GM23338 (cell line): ENCODE measurements around the gene IPCEF1. TPM values are rescaled to one million over a fixed set of nuclear protein-coding genes. Genes with fewer than 3 reads are reported as not detected.

Source experiments
- ATAC-seq: fragments of 200-7000 bp; cut with Tn5 transposase; 3 replicates; pipeline ENCODE4 v1.9.1; 2020
- DNase-seq: peaks from one replicate; pipeline ENCODE4 v3.0.0-alpha.2; 2015; ENCODE audit warnings: low spot score
- H2AFZ ChIP-seq: fragments of 200-600 bp; sonication (generic); 2 replicates; pipeline ENCODE4 v1.8.0; 2016; ENCODE audit warnings: antibody characterized with exemption, mild to moderate bottlenecking, moderate library complexity
- H3F3A ChIP-seq: fragments of 200-600 bp; sonication (generic); replicated peaks from 2 replicates; pipeline ENCODE4 v1.8.0; 2017; ENCODE audit warnings: antibody characterized with exemption, mixed run types, low read depth
- H3K27ac ChIP-seq: fragments of 200-600 bp; sonication (generic); 2 replicates; pipeline ENCODE4 v1.6.1; 2016; ENCODE audit warnings: low read depth
- H3K27me3 ChIP-seq: fragments of 200-600 bp; sonication (generic); 2 replicates; pipeline ENCODE4 v1.8.0; 2016; ENCODE audit warnings: mild to moderate bottlenecking, mixed run types, moderate library complexity; ENCODE audit not compliant: insufficient read depth
- H3K36me3 ChIP-seq: fragments of 200-600 bp; sonication (generic); 2 replicates; pipeline ENCODE4 v1.8.0; 2016; ENCODE audit warnings: mild to moderate bottlenecking; ENCODE audit not compliant: insufficient read depth
- H3K4me1 ChIP-seq: fragments of 200-600 bp; sonication (generic); 2 replicates; pipeline ENCODE4 v1.8.0; 2016; ENCODE audit warnings: mild to moderate bottlenecking, moderate library complexity; ENCODE audit not compliant: insufficient read depth
- H3K4me2 ChIP-seq: fragments of 200-600 bp; sonication (generic); 2 replicates; pipeline ENCODE4 v1.7.1; 2017; ENCODE audit warnings: mixed run types
- H3K4me3 ChIP-seq: fragments of 200-600 bp; sonication (generic); 2 replicates; pipeline ENCODE4 v1.6.1; 2016; ENCODE audit warnings: mixed run types
- H3K79me2 ChIP-seq: fragments of 200-600 bp; sonication (generic); replicated peaks from 2 replicates; pipeline ENCODE4 v1.8.0; 2017; ENCODE audit warnings: mild to moderate bottlenecking; ENCODE audit not compliant: insufficient read depth
- H3K9me2 ChIP-seq: fragments of 200-600 bp; sonication (generic); 2 replicates; pipeline ENCODE4 v1.8.0; 2017; ENCODE audit not compliant: insufficient read depth
- H4K20me1 ChIP-seq: fragments of 200-600 bp; sonication (generic); replicated peaks from 2 replicates; pipeline ENCODE4 v1.8.0; 2017; ENCODE audit warnings: mild to moderate bottlenecking; ENCODE audit not compliant: insufficient read depth
- H3K27ac Mint-ChIP-seq: 2 replicates; pipeline ENCODE4 v1.8.0; 2020; ENCODE audit warnings: inconsistent platforms, mild to moderate bottlenecking, moderate library complexity, mixed read lengths
- H3K27me3 Mint-ChIP-seq: 3 replicates; pipeline ENCODE4 v1.8.0; 2022; ENCODE audit warnings: low read depth, mild to moderate bottlenecking, moderate library complexity, mixed read lengths, inconsistent platforms; ENCODE audit not compliant: insufficient read depth, poor library complexity
- H3K36me3 Mint-ChIP-seq: 3 replicates; pipeline ENCODE4 v1.8.0; 2021; ENCODE audit warnings: low read depth, mild to moderate bottlenecking, inconsistent platforms, moderate library complexity, mixed read lengths
- H3K4me1 Mint-ChIP-seq: 3 replicates; pipeline ENCODE4 v1.8.0; 2020; ENCODE audit warnings: mild to moderate bottlenecking, inconsistent platforms, mixed read lengths
- H3K4me3 Mint-ChIP-seq: 3 replicates; pipeline ENCODE4 v1.8.0; 2021; ENCODE audit warnings: moderate library complexity, mild to moderate bottlenecking, inconsistent platforms, mixed read lengths
- H3K9me3 Mint-ChIP-seq: 3 replicates; pipeline ENCODE4 v1.8.0; 2020; ENCODE audit warnings: moderate library complexity, mild to moderate bottlenecking, inconsistent platforms, mixed read lengths
- CREB1 ChIP-seq: fragments of 250-450 bp; sonication (Bioruptor Pico); IDR thresholded peaks from 2 replicates; pipeline ENCODE4 v1.5.0; 2020; ENCODE audit warnings: low read depth, mild to moderate bottlenecking, moderate library complexity
- ETS1 ChIP-seq: IDR thresholded peaks from 2 replicates; pipeline ENCODE4 v1.6.1; 2016; ENCODE audit warnings: antibody characterized with exemption
- EZH2 ChIP-seq: fragments of 200-600 bp; sonication (generic); IDR thresholded peaks from one replicate; pipeline ENCODE4 v1.8.0; 2017; ENCODE audit warnings: antibody characterized with exemption, mild to moderate bottlenecking, low read depth; ENCODE audit not compliant: unreplicated experiment
- EZH2phosphoT487 ChIP-seq: fragments of 200-600 bp; sonication (generic); IDR thresholded peaks from one replicate; pipeline ENCODE4 v1.8.1; 2018; ENCODE audit warnings: antibody characterized with exemption; ENCODE audit not compliant: unreplicated experiment
- JUNB ChIP-seq: IDR thresholded peaks from one replicate; pipeline ENCODE4 v1.6.1; 2016; ENCODE audit warnings: antibody characterized with exemption; ENCODE audit not compliant: unreplicated experiment
- NANOG ChIP-seq: IDR thresholded peaks from 2 replicates; pipeline ENCODE4 v1.6.1; 2016; ENCODE audit warnings: antibody characterized with exemption, borderline replicate concordance
- POLR2AphosphoS5 ChIP-seq: IDR thresholded peaks from 2 replicates; pipeline ENCODE4 v1.6.1; 2016; ENCODE audit warnings: antibody characterized with exemption, low read depth
- REST ChIP-seq: IDR thresholded peaks from one replicate; pipeline ENCODE4 v1.6.1; 2018; ENCODE audit warnings: antibody characterized with exemption; ENCODE audit not compliant: unreplicated experiment
- STAT1 ChIP-seq: IDR thresholded peaks from one replicate; pipeline ENCODE4 v1.6.1; 2016; ENCODE audit warnings: antibody characterized with exemption; ENCODE audit not compliant: unreplicated experiment
- ZNF331 ChIP-seq: fragments of 250-450 bp; sonication (Bioruptor Pico); IDR thresholded peaks from 2 replicates; pipeline ENCODE4 v1.5.0; 2020; ENCODE audit warnings: low read depth, mild to moderate bottlenecking, moderate library complexity
- polyA plus RNA-seq: library from polyadenylated mRNA; unstranded; fragments of >200 nt; fragmentation: Nextera tagmentation; extraction: Ambion mirVana; gene quantifications from 2 replicates; pipeline ENCODE4 v1.2.1, GENCODE V29; 2016
- total RNA-seq: library from RNA; depleted of rRNA; stranded (reverse); fragments of >200 nt; shearing (Covaris generic); gene quantifications from 2 replicates; pipeline ENCODE4 v1.2.3, GENCODE V29; 2014
- TF ChIP-seq, protein P1 (sequence below): fragments of 250-450 bp; sonication (Bioruptor Pico); IDR thresholded peaks from 2 replicates; pipeline ENCODE4 v1.5.0; 2020; ENCODE audit warnings: mild to moderate bottlenecking, moderate library complexity
- TF ChIP-seq, protein P2 (sequence below), 2 experiments: fragments of 200-600 bp in 1 of 2; sonication (generic) in 1 of 2; conservative IDR thresholded peaks; 2 replicates each; pipeline versions ENCODE4 v1.5.1 to v1.6.1; 2016 to 2017; ENCODE audit warnings: antibody characterized with exemption in 2 of 2, low read depth in 2 of 2, mild to moderate bottlenecking in 2 of 2, moderate library complexity in 1 of 2

IPCEF1 gene
- total and polyA plus RNA-seq, 2 experiments from 2014 or later: 0.15 to 1.8 TPM

- Histone ChIP-seq H3K79me2 (no peaks in the 10 kb centered on the region), H3K4me3 (no peak overlapping the region), H3K4me1 (no peaks in the 10 kb centered on the region), H3K27ac (no peak overlapping the region), H3K9me2 (peaks cover 5% of the 10 kb centered on the region; the same call in 1 of the 2 replicates), H3K27me3 (no peaks in the 10 kb centered on the region), H3K36me3 (no peaks in the 10 kb centered on the region), H2AFZ (no peak overlapping the region), H4K20me1 (no peaks in the 10 kb centered on the region), H3K4me2 (no peak overlapping the region), H3F3A (no peaks in the 10 kb centered on the region)
- no peak overlapping the region for H3K4me3 Mint-ChIP-seq
- no peak overlapping the region for H3K27ac Mint-ChIP-seq
- H3K4me1 Mint-ChIP-seq: peaks cover 7% of the 10 kb centered on the region; the same call in 1 of the 3 replicates
- DNase-seq (no peak), ATAC-seq (no peak)
- H3K36me3 Mint-ChIP-seq: no peaks in the 10 kb centered on the region
- TF ChIP-seq ZNF331: no peak
- TF ChIP-seq CREB1 (CRISPR knock-in tag): no peak
- no peak for TF ChIP-seq JUNB
- TF ChIP-seq, protein P1, sequence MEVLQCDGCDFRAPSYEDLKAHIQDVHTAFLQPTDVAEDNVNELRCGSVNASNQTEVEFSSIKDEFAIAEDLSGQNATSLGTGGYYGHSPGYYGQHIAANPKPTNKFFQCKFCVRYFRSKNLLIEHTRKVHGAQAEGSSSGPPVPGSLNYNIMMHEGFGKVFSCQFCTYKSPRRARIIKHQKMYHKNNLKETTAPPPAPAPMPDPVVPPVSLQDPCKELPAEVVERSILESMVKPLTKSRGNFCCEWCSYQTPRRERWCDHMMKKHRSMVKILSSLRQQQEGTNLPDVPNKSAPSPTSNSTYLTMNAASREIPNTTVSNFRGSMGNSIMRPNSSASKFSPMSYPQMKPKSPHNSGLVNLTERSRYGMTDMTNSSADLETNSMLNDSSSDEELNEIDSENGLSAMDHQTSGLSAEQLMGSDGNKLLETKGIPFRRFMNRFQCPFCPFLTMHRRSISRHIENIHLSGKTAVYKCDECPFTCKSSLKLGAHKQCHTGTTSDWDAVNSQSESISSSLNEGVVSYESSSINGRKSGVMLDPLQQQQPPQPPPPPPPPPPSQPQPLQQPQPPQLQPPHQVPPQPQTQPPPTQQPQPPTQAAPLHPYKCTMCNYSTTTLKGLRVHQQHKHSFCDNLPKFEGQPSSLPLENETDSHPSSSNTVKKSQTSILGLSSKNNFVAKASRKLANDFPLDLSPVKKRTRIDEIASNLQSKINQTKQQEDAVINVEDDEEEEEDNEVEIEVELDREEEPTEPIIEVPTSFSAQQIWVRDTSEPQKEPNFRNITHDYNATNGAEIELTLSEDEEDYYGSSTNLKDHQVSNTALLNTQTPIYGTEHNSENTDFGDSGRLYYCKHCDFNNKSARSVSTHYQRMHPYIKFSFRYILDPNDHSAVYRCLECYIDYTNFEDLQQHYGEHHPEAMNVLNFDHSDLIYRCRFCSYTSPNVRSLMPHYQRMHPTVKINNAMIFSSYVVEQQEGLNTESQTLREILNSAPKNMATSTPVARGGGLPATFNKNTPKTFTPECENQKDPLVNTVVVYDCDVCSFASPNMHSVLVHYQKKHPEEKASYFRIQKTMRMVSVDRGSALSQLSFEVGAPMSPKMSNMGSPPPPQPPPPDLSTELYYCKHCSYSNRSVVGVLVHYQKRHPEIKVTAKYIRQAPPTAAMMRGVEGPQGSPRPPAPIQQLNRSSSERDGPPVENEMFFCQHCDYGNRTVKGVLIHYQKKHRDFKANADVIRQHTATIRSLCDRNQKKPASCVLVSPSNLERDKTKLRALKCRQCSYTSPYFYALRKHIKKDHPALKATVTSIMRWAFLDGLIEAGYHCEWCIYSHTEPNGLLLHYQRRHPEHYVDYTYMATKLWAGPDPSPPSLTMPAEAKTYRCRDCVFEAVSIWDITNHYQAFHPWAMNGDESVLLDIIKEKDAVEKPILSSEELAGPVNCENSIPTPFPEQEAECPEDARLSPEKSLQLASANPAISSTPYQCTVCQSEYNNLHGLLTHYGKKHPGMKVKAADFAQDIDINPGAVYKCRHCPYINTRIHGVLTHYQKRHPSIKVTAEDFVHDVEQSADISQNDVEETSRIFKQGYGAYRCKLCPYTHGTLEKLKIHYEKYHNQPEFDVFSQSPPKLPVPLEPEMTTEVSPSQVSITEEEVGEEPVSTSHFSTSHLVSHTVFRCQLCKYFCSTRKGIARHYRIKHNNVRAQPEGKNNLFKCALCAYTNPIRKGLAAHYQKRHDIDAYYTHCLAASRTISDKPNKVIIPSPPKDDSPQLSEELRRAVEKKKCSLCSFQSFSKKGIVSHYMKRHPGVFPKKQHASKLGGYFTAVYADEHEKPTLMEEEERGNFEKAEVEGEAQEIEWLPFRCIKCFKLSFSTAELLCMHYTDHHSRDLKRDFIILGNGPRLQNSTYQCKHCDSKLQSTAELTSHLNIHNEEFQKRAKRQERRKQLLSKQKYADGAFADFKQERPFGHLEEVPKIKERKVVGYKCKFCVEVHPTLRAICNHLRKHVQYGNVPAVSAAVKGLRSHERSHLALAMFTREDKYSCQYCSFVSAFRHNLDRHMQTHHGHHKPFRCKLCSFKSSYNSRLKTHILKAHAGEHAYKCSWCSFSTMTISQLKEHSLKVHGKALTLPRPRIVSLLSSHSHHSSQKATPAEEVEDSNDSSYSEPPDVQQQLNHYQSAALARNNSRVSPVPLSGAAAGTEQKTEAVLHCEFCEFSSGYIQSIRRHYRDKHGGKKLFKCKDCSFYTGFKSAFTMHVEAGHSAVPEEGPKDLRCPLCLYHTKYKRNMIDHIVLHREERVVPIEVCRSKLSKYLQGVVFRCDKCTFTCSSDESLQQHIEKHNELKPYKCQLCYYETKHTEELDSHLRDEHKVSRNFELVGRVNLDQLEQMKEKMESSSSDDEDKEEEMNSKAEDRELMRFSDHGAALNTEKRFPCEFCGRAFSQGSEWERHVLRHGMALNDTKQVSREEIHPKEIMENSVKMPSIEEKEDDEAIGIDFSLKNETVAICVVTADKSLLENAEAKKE: no peak
- TF ChIP-seq, protein P2, sequence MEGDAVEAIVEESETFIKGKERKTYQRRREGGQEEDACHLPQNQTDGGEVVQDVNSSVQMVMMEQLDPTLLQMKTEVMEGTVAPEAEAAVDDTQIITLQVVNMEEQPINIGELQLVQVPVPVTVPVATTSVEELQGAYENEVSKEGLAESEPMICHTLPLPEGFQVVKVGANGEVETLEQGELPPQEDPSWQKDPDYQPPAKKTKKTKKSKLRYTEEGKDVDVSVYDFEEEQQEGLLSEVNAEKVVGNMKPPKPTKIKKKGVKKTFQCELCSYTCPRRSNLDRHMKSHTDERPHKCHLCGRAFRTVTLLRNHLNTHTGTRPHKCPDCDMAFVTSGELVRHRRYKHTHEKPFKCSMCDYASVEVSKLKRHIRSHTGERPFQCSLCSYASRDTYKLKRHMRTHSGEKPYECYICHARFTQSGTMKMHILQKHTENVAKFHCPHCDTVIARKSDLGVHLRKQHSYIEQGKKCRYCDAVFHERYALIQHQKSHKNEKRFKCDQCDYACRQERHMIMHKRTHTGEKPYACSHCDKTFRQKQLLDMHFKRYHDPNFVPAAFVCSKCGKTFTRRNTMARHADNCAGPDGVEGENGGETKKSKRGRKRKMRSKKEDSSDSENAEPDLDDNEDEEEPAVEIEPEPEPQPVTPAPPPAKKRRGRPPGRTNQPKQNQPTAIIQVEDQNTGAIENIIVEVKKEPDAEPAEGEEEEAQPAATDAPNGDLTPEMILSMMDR (conservative IDR thresholded peaks at IDR 0.05; ENCODE audit: low read depth in 2 of 2): no peak
- TF ChIP-seq POLR2AphosphoS5: no peak
- no peak for TF ChIP-seq REST
- no peak for TF ChIP-seq STAT1
- TF ChIP-seq NANOG: no peak
- TF ChIP-seq EZH2phosphoT487: no peak
- TF ChIP-seq ETS1: no peak
- TF ChIP-seq EZH2: no peak
- H3K27me3 Mint-ChIP-seq: peaks cover 1% of the 10 kb centered on the region
- H3K9me3 Mint-ChIP-seq: no peaks in the 10 kb centered on the region
Observed at GRCh38 chr6:154230393-154230792, 126.2 kb downstream of the IPCEF1 start.
